OCI-LY1 (cell line): Measurements from ENCODE around the gene DRC7.

Experiments used
- H2AFZ ChIP-seq: fragments of 200-600 bp; sonication (generic), shearing (Covaris generic); 2 replicates; pipeline ENCODE4 v1.6.0; 2014; ENCODE audit warnings: antibody characterized with exemption, mild to moderate bottlenecking, low read length
- H3F3A ChIP-seq: fragments of 200-600 bp; sonication (generic), shearing (Covaris generic); 2 replicates; pipeline ENCODE4 v1.6.0; 2014; ENCODE audit warnings: mild to moderate bottlenecking, antibody characterized with exemption, low read length, moderate library complexity; ENCODE audit not compliant: insufficient read depth
- H3K27ac ChIP-seq: fragments of 200-600 bp; sonication (generic); 2 replicates; pipeline ENCODE4 v1.5.1; 2014; ENCODE audit warnings: low read length, mixed run types, mild to moderate bottlenecking, low read depth; ENCODE audit not compliant: poor library complexity, severe bottlenecking
- H3K27me3 ChIP-seq: fragments of 200-600 bp; sonication (generic); 2 replicates; pipeline ENCODE4 v1.6.0; 2014; ENCODE audit warnings: antibody characterized with exemption, mild to moderate bottlenecking, low read length, moderate library complexity; ENCODE audit not compliant: insufficient read depth
- H3K36me3 ChIP-seq: fragments of 200-600 bp; sonication (generic); 2 replicates; pipeline ENCODE4 v1.6.1; 2014; ENCODE audit warnings: mild to moderate bottlenecking, antibody characterized with exemption, low read length, moderate library complexity, mixed read lengths; ENCODE audit not compliant: insufficient read depth
- H3K4me1 ChIP-seq: fragments of 200-600 bp; sonication (generic); 2 replicates; pipeline ENCODE4 v1.5.1; 2014; ENCODE audit warnings: mild to moderate bottlenecking, low read length, moderate library complexity; ENCODE audit not compliant: insufficient read depth, severe bottlenecking
- H3K4me2 ChIP-seq: fragments of 200-600 bp; sonication (generic), shearing (Covaris generic); 2 replicates; pipeline ENCODE4 v1.6.1; 2014; ENCODE audit warnings: low read length
- H3K4me3 ChIP-seq: fragments of 200-600 bp; sonication (generic); 2 replicates; pipeline ENCODE4 v1.5.1; 2014; ENCODE audit warnings: low read length, low read depth, mild to moderate bottlenecking, mixed read lengths; ENCODE audit not compliant: poor library complexity, severe bottlenecking
- H3K79me2 ChIP-seq: fragments of 200-600 bp; shearing (Covaris generic); 2 replicates; pipeline ENCODE4 v1.6.1; 2016; ENCODE audit warnings: mixed run types, low read length, mixed read lengths; ENCODE audit not compliant: insufficient read depth
- H3K9ac ChIP-seq: fragments of 200-600 bp; sonication (generic), shearing (Covaris generic); 2 replicates; pipeline ENCODE4 v1.6.1; 2014; ENCODE audit warnings: mild to moderate bottlenecking, low read length, mixed read lengths
- H3K9me2 ChIP-seq: fragments of 200-600 bp; sonication (generic), shearing (Covaris generic); 2 replicates; pipeline ENCODE4 v1.6.1; 2014; ENCODE audit warnings: low read depth, mild to moderate bottlenecking, low read length, mixed read lengths
- H3K9me3 ChIP-seq: fragments of 200-600 bp; shearing (Covaris generic); 2 replicates; pipeline ENCODE4 v1.6.1; 2014; ENCODE audit warnings: low read length, mixed read lengths
- H4K20me1 ChIP-seq: fragments of 200-600 bp; sonication (generic), shearing (Covaris generic); 2 replicates; pipeline ENCODE4 v1.6.0; 2016; ENCODE audit warnings: mild to moderate bottlenecking, low read length; ENCODE audit not compliant: insufficient read depth
- EZH2 ChIP-seq: fragments of 200-600 bp; sonication (generic), shearing (Covaris generic); IDR thresholded peaks from 2 replicates; pipeline ENCODE4 v1.8.0; 2017; ENCODE audit warnings: borderline replicate concordance, mixed run types, mild to moderate bottlenecking, antibody characterized with exemption, low read length, moderate library complexity, mixed read lengths
- TF ChIP-seq, protein P1 (sequence below): fragments of 200-600 bp; sonication (generic), shearing (Covaris generic); IDR thresholded peaks from 2 replicates; pipeline ENCODE4 v1.5.1; 2017; ENCODE audit warnings: mild to moderate bottlenecking, antibody characterized with exemption, low read length, moderate library complexity, mixed read lengths

DRC7 gene

DNA sequence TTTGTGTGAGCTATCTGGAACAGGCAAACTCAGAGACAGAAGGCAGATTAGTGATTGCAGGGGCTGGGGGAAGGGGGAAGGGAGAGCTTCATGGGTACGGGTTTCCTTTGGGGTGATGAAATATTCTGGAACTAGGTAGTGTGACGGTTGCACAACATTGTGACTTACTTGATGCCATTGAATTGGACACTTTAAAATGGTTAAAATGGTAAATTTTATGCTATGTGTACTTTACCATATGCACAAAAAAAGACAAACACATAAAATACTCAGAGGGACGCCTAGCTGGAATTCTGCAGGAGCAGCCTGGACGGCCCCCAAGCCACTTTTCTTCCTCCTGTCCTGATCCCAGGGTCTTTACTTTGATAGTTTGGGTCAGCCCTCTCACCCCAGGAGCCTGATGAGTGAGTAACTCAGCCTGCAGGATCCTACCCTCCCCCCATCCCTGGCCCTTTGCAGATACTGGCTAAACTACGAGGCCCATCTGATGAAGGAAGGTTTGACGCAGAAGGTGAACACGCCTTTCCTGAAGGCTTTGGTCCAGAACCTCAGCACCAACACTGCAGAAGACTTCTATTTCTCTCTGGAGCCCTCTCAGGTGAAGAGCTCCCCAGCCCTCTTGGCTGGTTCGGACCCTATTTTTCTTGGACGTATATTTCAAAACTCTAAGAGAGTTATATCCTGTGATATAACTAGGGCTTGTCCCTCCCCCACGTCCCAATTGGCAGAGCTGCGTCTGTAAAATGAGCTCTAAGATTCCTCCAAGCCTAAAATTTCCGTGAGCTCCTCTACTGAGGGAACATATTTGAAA, 18.7 kb upstream of the DRC7 start:
- Histone ChIP-seq H3K4me2 (no peak overlapping the region), H2AFZ (no peak overlapping the region), H3K4me3 (no peak overlapping the region), H3K79me2 (no peaks in the 10 kb centered on the region), H3K36me3 (no peaks in the 10 kb centered on the region), H3K9me3 (no peaks in the 10 kb centered on the region), H3K9me2 (no peaks in the 10 kb centered on the region), H3F3A (no peaks in the 10 kb centered on the region), H3K27ac (no peak overlapping the region), H3K9ac (no peak overlapping the region), H3K4me1 (no peaks in the 10 kb centered on the region), H3K27me3 (no peaks in the 10 kb centered on the region), H4K20me1 (no peaks in the 10 kb centered on the region)
- no peak for TF ChIP-seq EZH2
- TF ChIP-seq, protein P1, sequence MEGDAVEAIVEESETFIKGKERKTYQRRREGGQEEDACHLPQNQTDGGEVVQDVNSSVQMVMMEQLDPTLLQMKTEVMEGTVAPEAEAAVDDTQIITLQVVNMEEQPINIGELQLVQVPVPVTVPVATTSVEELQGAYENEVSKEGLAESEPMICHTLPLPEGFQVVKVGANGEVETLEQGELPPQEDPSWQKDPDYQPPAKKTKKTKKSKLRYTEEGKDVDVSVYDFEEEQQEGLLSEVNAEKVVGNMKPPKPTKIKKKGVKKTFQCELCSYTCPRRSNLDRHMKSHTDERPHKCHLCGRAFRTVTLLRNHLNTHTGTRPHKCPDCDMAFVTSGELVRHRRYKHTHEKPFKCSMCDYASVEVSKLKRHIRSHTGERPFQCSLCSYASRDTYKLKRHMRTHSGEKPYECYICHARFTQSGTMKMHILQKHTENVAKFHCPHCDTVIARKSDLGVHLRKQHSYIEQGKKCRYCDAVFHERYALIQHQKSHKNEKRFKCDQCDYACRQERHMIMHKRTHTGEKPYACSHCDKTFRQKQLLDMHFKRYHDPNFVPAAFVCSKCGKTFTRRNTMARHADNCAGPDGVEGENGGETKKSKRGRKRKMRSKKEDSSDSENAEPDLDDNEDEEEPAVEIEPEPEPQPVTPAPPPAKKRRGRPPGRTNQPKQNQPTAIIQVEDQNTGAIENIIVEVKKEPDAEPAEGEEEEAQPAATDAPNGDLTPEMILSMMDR, result no peak

DNA sequence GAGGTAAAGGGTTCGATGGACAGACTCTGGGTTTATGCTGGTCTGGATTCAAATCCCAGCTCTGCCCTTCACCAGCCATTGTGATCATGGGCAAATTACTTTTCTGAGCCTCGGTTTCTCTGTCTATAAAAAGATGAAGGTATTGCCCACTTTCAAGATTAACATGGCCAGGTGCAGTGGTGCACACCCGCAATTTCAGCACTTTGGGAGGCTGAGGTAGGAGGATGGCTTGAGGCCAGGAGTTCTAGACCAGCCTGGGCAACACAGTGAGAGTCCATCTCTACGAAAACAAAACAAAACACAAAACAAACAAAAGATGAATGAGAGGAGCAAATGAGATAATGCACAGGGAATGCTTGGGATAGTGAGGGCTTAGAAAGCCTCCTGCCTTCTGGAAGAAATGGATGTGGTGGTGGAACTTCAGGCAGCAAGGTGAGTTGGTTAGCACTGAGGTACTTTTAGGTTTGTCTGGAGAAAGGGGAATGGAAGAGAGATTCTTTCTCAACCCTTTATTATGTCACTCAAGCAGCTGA, 18.0 kb upstream of the DRC7 start:
- TF ChIP-seq EZH2, result no peak
- TF ChIP-seq, protein P1, result no peak
- Histone ChIP-seq H3K79me2 (no peaks in the 10 kb centered on the region), H3K27ac (no peak overlapping the region), H3K4me3 (no peak overlapping the region), H2AFZ (no peak overlapping the region), H3K4me1 (no peaks in the 10 kb centered on the region), H3K27me3 (no peaks in the 10 kb centered on the region), H4K20me1 (no peaks in the 10 kb centered on the region), H3K9me2 (no peaks in the 10 kb centered on the region), H3K36me3 (no peaks in the 10 kb centered on the region), H3K9ac (no peak overlapping the region), H3K9me3 (no peaks in the 10 kb centered on the region), H3F3A (no peaks in the 10 kb centered on the region), H3K4me2 (no peak overlapping the region)

DNA sequence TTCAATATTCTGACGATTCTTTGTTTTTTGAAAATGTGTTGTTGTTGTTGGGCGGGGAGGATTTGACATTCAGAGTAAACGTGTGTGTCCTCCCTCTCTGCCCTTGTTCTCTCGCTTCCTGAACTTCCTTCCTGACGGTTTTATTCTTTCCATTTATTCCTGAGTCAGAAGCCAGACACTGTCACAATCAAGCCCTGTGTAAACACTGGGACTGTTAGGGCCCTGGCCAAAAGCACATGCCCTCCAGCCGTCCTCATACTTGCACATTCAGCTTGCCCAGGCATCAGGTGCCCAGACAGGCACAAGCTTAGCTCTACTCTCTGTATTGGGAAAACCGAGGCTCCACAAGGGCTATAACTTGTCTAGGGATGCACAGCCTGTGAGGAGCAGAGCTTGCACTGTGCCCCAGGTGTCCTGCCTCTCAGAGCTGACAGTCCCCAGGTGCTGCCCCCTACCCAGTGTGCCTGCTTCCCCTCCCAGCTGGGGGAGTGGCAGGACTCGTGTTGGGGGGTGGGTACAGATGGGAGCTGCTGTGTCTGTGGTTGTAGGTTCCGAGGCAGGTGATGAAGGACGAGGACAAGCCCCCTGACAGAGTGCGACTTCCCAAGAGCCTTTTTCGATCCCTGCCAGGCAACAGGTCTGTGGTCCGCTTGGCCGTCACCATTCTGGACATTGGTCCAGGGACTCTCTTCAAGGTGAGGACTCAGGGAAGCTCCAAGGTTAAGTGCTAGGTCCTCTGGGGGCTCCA, 16.8 kb upstream of the DRC7 start:
- Histone ChIP-seq H3K9ac (no peak overlapping the region), H2AFZ (no peak overlapping the region), H3K9me2 (no peaks in the 10 kb centered on the region), H3K4me2 (no peak overlapping the region), H3K4me1 (no peaks in the 10 kb centered on the region), H3K9me3 (no peaks in the 10 kb centered on the region), H3K79me2 (no peaks in the 10 kb centered on the region), H3K27me3 (no peaks in the 10 kb centered on the region), H3K27ac (no peak overlapping the region), H4K20me1 (no peaks in the 10 kb centered on the region), H3F3A (no peaks in the 10 kb centered on the region), H3K4me3 (no peak overlapping the region), H3K36me3 (no peaks in the 10 kb centered on the region)
- TF ChIP-seq, protein P1, result no peak
- no peak for TF ChIP-seq EZH2
